Activated CD4-positive, CD25-positive, alpha-beta regulatory T cell (primary cell): Measurements from ENCODE around the gene OXLD1.

ENCODE experiments used
- DNase-seq, 4 experiments: peaks; one replicate each; lab custom pipeline; 2025; lab: John Stamatoyannopoulos, UW

The OXLD1 gene

GRCh38 chr17:81616877-81617276 lies 49.5 kb downstream of the OXLD1 start:
- DNase-seq = no peak

- no peak for DNase-seq
Observed at GRCh38 chr17:81615401-81615930, 50.9 kb downstream of the OXLD1 start.
